ENCODE measurements around the gene SAGE1. TPM values are rescaled to one million over a fixed set of nuclear protein-coding genes. Genes with fewer than 3 reads are reported as not detected.

SAGE1 gene
- total RNA-seq (2021; fragmentation: NEBNext Ultra II Directional; extraction: Animal tissue kit (Norgen Biotek cat#: 25700)) (not detected in 2 replicates), polyA plus RNA-seq (2011; rRNA removed) (not detected in 2 replicates), polyA minus RNA-seq (2011; rRNA and poly(A)+ RNA removed) (not detected in 2 replicates)
- polyA plus RNA-seq (2011; cell fraction: cytosol; rRNA removed): not detected
- polyA plus RNA-seq (2011; cell fraction: nucleus; rRNA removed): not detected
- not detected in 4 replicates for polyA plus RNA-seq (2012, experiment 1 of 2)
- not detected for polyA plus RNA-seq (2012, experiment 2 of 2)
- not detected for polyA plus RNA-seq (2013, experiment 1 of 2)
- not detected for polyA plus RNA-seq (2013, experiment 2 of 2)
- not detected for polyA minus RNA-seq (2011; cell fraction: cytosol; rRNA and poly(A)+ RNA removed)
- not detected for polyA minus RNA-seq (2011; cell fraction: nucleus; rRNA and poly(A)+ RNA removed)
- long read RNA-seq, experiment 1: 0 reads
- long read RNA-seq, experiment 2: 0 reads

- no peaks in the 10 kb centered on the region for H4K20me1 ChIP-seq (replicated peaks in 1 of 2; ENCODE audit: control insufficient read depth in 1 of 2, insufficient read depth in 2 of 2, low read length in 2 of 2)
- H3K27me3 ChIP-seq (replicated peaks in 1 of 4; ENCODE audit: control insufficient read depth in 3 of 4, extremely low read depth in 1 of 4, insufficient read depth in 3 of 4, low read length in 3 of 4): no peaks in the 10 kb centered on the region
- no peak within 1 kb of the TSS for H3K27ac ChIP-seq (ENCODE audit: low read depth, low read length)
- H3K14ac ChIP-seq (ENCODE audit: insufficient read length): no peak within 1 kb of the TSS
- H2BK120ac ChIP-seq (replicated peaks; ENCODE audit: low read depth, low read length): no peak within 1 kb of the TSS
- FAIRE-seq (no peak), DNase-seq (ENCODE audit: low read depth in 1 of 2, low spot score in 2 of 2) (no peak)
- peaks cover 0 to 32% of the 10 kb centered on the region in 2 experiments; a peak in 2 of 4 replicates for H3K9me3 ChIP-seq (ENCODE audit: insufficient read depth in 2 of 2, low read depth in 1 of 2, low read length in 1 of 2)
- H3K79me2 ChIP-seq (ENCODE audit: control insufficient read depth in 1 of 2, insufficient read depth in 2 of 2, low read length in 2 of 2): no peaks in the 10 kb centered on the region
- H2BK15ac ChIP-seq (ENCODE audit: low read length): no peak within 1 kb of the TSS
- no peak within 1 kb of the TSS for H3K4me3 ChIP-seq (ENCODE audit: extremely low read depth in 1 of 4, insufficient read depth in 2 of 4, low read depth in 3 of 4, low read length in 4 of 4)
- no peak within 1 kb of the TSS for H3K18ac ChIP-seq (ENCODE audit: extremely low read depth, low read length)
- no peak within 1 kb of the TSS for H2BK12ac ChIP-seq (ENCODE audit: low read depth, low read length)
- H3K36me3 ChIP-seq (ENCODE audit: control insufficient read depth in 2 of 4, insufficient read depth in 4 of 4, low read length in 3 of 4): no peaks in the 10 kb centered on the region
- H4K8ac ChIP-seq (ENCODE audit: extremely low read depth, insufficient read depth, low read length): no peak within 1 kb of the TSS
- H3K56ac ChIP-seq (replicated peaks; ENCODE audit: insufficient read length, low read depth, low read length): no peak within 1 kb of the TSS
- H3K23me2 ChIP-seq (ENCODE audit: low read depth, low read length): no peaks in the 10 kb centered on the region
- H2AK5ac ChIP-seq (ENCODE audit: low read depth, low read length): no peak within 1 kb of the TSS
- H3K9ac ChIP-seq (replicated peaks in 1 of 4; ENCODE audit: extremely low read depth in 1 of 4, low read depth in 3 of 4, low read length in 3 of 4): no peak within 1 kb of the TSS
- H4K91ac ChIP-seq (replicated peaks; ENCODE audit: insufficient read length, low read length): no peak within 1 kb of the TSS
- no peak within 1 kb of the TSS for H3K23ac ChIP-seq (ENCODE audit: insufficient read length)
- no peak within 1 kb of the TSS for H4K5ac ChIP-seq (ENCODE audit: insufficient read length, low read depth, low read length)
- POLR2A ChIA-PET (ENCODE audit: partially characterized antibody): no interaction called here
- no peak within 1 kb of the TSS for H2BK5ac ChIP-seq (ENCODE audit: low read depth, low read length)
- no peak within 1 kb of the TSS for H3K4ac ChIP-seq (replicated peaks; ENCODE audit: insufficient read length, low read depth, low read length)
- H2BK20ac ChIP-seq (ENCODE audit: low read length): no peak within 1 kb of the TSS
- no peaks in the 10 kb centered on the region for H3K4me1 ChIP-seq (replicated peaks in 1 of 4; ENCODE audit: control insufficient read depth in 3 of 4, insufficient read depth in 4 of 4, low read length in 3 of 4)
- H3K79me1 ChIP-seq (ENCODE audit: low read depth, low read length): no peaks in the 10 kb centered on the region
- 86% methylated on average over 15 of the region's 22 CpGs; no CpG with 5 or more reads in 1 of the 2 experiments for WGBS, 2 experiments (ENCODE audit: extremely low coverage in 1 of 2, insufficient coverage in 1 of 2, insufficient read length in 1 of 2, insufficient replicate concordance in 2 of 2, low coverage in 1 of 2, low lambda C conversion rate in 2 of 2, missing lambda C conversion rate in 1 of 2)
- no peak within 1 kb of the TSS for H3K4me2 ChIP-seq (ENCODE audit: insufficient read depth in 1 of 2, low read depth in 2 of 2, low read length in 2 of 2)
- CTCF ChIA-PET (ENCODE audit: partially characterized antibody): no interaction called here
- H2AFZ ChIP-seq (ENCODE audit: low read length): no peak within 1 kb of the TSS
- TF ChIP-seq TAF7 (optimal IDR thresholded peaks at IDR 0.05; ENCODE audit: borderline replicate concordance, low read depth, low read length) (no peak), POLR2AphosphoS5 (IDR thresholded peaks at IDR 0.05; ENCODE audit: low read depth, low read length) (no peak), CREB1 (IDR thresholded peaks at IDR 0.05) (no peak), SIX5 (IDR thresholded peaks at IDR 0.05; ENCODE audit: low read depth, low read length) (no peak), POU5F1 (IDR thresholded peaks at IDR 0.05; ENCODE audit: low read depth, low read length) (no peak), CTCF (IDR thresholded peaks at IDR 0.05; ENCODE audit: control extremely low read depth in 1 of 3, insufficient read depth in 1 of 3, low read depth in 1 of 3, low read length in 3 of 3) (no peak), HDAC6 (IDR thresholded peaks at IDR 0.05; ENCODE audit: low read depth, low read length) (no peak), SRF (IDR thresholded peaks at IDR 0.05; ENCODE audit: low read depth, low read length) (no peak), MAX (IDR thresholded peaks at IDR 0.05) (no peak), CHD2 (IDR thresholded peaks at IDR 0.05; ENCODE audit: low read length) (no peak)
Measured at GRCh38 chrX:135893294-135893817, at the start of gene SAGE1, which contains the start of gene CT45A10. Gene SAGE1, plus strand, starts transcription at chrX:135893716. Its CDS starts 2,527 bp downstream, at chrX:135896243. Gene CT45A10, minus strand, starts transcription at chrX:135893444. Its CDS starts 8,100 bp downstream, at chrX:135885344.
